ENCODE data around the gene SLC2A10. TPM values are rescaled to one million over a fixed set of nuclear protein-coding genes. Genes with fewer than 3 reads are reported as not detected.

SLC2A10 gene
- total RNA-seq, 1 experiment from 2014 or later, result 0.05 TPM

DNA sequence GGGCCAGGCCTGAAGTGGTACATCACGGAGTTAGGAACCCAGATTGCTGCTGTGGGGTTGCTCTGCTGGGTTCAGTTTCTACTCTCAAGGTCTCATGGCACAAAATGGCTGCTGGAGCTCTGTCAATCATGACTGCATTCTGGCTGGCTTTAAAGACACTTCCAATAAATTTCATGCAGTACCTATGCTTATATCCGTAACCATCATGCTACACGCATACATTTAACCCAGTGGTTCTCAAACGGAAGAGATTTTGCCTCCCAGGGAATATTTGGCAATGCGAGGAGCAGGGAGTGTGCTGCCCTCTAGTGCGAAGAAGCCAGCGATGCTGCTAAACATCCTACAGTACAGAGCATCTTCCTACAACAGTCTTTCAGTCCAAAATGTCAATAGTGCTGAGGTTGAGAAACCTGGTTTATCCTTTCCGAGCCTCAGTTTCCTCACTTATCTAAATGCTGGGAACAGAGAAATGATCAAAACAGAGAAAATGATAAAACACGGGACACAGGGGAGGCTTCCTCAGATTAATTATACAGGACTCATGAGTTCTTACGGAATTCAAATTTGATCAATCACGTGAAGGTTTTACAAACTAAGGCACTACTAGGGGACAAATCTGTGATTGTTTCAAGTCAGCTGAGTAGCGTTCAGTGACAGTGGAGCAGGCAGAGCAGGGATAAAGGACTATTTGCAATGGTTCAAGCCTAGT is 9.6 kb upstream of the SLC2A10 start (continued):
- TF ChIP-seq EZH2phosphoT487 (IDR thresholded peaks at IDR 0.05; ENCODE audit: borderline replicate concordance) (no peak), CEBPB (IDR thresholded peaks at IDR 0.05; ENCODE audit: low read depth) (no peak), ELF1 (IDR thresholded peaks at IDR 0.05; ENCODE audit: borderline replicate concordance, low read depth) (no peak), FOSL1 (IDR thresholded peaks at IDR 0.05; ENCODE audit: low read depth) (no peak), ZBTB33 (IDR thresholded peaks at IDR 0.05; ENCODE audit: extremely low read depth, insufficient replicate concordance, low read length) (no peak)

- Histone ChIP-seq H3K9me3 (ENCODE audit: control insufficient read depth in 1 of 2, insufficient read depth in 1 of 2, low read depth in 1 of 2, low read length in 2 of 2) (no peaks in the 10 kb centered on the region), H3K9ac (ENCODE audit: low read length) (no peak overlapping the region), H3K36me3 (ENCODE audit: control insufficient read depth in 1 of 2, insufficient read depth in 2 of 2, low read length in 2 of 2) (no peaks in the 10 kb centered on the region), H3K79me2 (ENCODE audit: insufficient read depth, low read length) (no peaks in the 10 kb centered on the region), H2AFZ (ENCODE audit: low read depth, low read length, poor library complexity, severe bottlenecking) (no peak overlapping the region), H3K4me3 (replicated peaks in 1 of 2; ENCODE audit: low read depth in 1 of 2, low read length in 2 of 2) (no peak overlapping the region), H3K9me2 (ENCODE audit: insufficient read depth) (no peaks in the 10 kb centered on the region), H3K4me1 (ENCODE audit: control insufficient read depth in 1 of 2, insufficient read depth in 2 of 2, low read length in 2 of 2) (peaks cover 5 to 16% of the 10 kb centered on the region in 2 experiments; a peak in 3 of 4 replicates), H3K27me3 (ENCODE audit: insufficient read depth, low read length) (no peaks in the 10 kb centered on the region), H4K20me1 (ENCODE audit: insufficient read depth) (no peaks in the 10 kb centered on the region), H3K27ac (ENCODE audit: low read depth, low read length) (no peak overlapping the region), H3K4me2 (ENCODE audit: low read length) (no peak overlapping the region)
- DNase-seq (ENCODE audit: low read depth, low spot score) (no peak), ATAC-seq (no peak)
- RAD21 ChIA-PET (ENCODE audit: low non-redundant PET in 1 of 2, low total read pairs in 2 of 2, uncharacterized antibody in 2 of 2, unreplicated experiment in 2 of 2), result no interaction called here
- BruUV-seq (replicated peaks), result no TSS peak
- intact Hi-C loops (cut with micrococcal nuclease), result no loop called here
- POLR2A ChIA-PET, result no interaction called here
- CTCF ChIA-PET, result interaction anchor here (2.0 kb wide), 1 partner anchor 11 kb away, joined by 6 read pairs; the partner anchor contains the start of gene TP53RK
- TF ChIP-seq RAD21 (IDR thresholded peaks at IDR 0.05; ENCODE audit: low read depth), result no peak
- TF ChIP-seq TCF7L2 (IDR thresholded peaks at IDR 0.05; ENCODE audit: borderline replicate concordance, extremely low read depth, insufficient read depth, insufficient read length), result no peak
- no peak for TF ChIP-seq POLR2A (IDR thresholded peaks at IDR 0.05; ENCODE audit: borderline replicate concordance, extremely low read depth, insufficient read depth, insufficient read length)
- TF ChIP-seq EZH2 (IDR thresholded peaks at IDR 0.05), result no peak
- no peak for TF ChIP-seq ZBTB33 (IDR thresholded peaks at IDR 0.05; ENCODE audit: extremely low read depth, insufficient replicate concordance, low read length)
- no peak for TF ChIP-seq ZFX (IDR thresholded peaks at IDR 0.05)
- TF ChIP-seq, protein P1, sequence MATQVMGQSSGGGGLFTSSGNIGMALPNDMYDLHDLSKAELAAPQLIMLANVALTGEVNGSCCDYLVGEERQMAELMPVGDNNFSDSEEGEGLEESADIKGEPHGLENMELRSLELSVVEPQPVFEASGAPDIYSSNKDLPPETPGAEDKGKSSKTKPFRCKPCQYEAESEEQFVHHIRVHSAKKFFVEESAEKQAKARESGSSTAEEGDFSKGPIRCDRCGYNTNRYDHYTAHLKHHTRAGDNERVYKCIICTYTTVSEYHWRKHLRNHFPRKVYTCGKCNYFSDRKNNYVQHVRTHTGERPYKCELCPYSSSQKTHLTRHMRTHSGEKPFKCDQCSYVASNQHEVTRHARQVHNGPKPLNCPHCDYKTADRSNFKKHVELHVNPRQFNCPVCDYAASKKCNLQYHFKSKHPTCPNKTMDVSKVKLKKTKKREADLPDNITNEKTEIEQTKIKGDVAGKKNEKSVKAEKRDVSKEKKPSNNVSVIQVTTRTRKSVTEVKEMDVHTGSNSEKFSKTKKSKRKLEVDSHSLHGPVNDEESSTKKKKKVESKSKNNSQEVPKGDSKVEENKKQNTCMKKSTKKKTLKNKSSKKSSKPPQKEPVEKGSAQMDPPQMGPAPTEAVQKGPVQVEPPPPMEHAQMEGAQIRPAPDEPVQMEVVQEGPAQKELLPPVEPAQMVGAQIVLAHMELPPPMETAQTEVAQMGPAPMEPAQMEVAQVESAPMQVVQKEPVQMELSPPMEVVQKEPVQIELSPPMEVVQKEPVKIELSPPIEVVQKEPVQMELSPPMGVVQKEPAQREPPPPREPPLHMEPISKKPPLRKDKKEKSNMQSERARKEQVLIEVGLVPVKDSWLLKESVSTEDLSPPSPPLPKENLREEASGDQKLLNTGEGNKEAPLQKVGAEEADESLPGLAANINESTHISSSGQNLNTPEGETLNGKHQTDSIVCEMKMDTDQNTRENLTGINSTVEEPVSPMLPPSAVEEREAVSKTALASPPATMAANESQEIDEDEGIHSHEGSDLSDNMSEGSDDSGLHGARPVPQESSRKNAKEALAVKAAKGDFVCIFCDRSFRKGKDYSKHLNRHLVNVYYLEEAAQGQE (IDR thresholded peaks at IDR 0.05; ENCODE audit: low read depth), result no peak
- no peak for TF ChIP-seq FOSL1 (IDR thresholded peaks at IDR 0.05; ENCODE audit: low read depth)
- TF ChIP-seq JUND (IDR thresholded peaks at IDR 0.05), result no peak
- TF ChIP-seq ELF1 (IDR thresholded peaks at IDR 0.05; ENCODE audit: borderline replicate concordance, low read depth), result no peak
- TF ChIP-seq POLR2AphosphoS5 (IDR thresholded peaks at IDR 0.05; ENCODE audit: low read depth, low read length), result no peak
- TF ChIP-seq, protein P2, sequence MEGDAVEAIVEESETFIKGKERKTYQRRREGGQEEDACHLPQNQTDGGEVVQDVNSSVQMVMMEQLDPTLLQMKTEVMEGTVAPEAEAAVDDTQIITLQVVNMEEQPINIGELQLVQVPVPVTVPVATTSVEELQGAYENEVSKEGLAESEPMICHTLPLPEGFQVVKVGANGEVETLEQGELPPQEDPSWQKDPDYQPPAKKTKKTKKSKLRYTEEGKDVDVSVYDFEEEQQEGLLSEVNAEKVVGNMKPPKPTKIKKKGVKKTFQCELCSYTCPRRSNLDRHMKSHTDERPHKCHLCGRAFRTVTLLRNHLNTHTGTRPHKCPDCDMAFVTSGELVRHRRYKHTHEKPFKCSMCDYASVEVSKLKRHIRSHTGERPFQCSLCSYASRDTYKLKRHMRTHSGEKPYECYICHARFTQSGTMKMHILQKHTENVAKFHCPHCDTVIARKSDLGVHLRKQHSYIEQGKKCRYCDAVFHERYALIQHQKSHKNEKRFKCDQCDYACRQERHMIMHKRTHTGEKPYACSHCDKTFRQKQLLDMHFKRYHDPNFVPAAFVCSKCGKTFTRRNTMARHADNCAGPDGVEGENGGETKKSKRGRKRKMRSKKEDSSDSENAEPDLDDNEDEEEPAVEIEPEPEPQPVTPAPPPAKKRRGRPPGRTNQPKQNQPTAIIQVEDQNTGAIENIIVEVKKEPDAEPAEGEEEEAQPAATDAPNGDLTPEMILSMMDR (IDR thresholded peaks at IDR 0.05 in 2 of 3, conservative IDR thresholded peaks at IDR 0.05 in 1 of 3; ENCODE audit: borderline replicate concordance in 1 of 3, insufficient read depth in 1 of 3, low read depth in 2 of 3, low read length in 2 of 3), result no peak
These were observed 9.0 kb upstream of the SLC2A10 start for GRCh38 chr20:46700481-46700880.
